T-cell (primary cell): Measurements from ENCODE around the gene G6PC3. TPM values are rescaled to one million over a fixed set of nuclear protein-coding genes. Genes with fewer than 3 reads are reported as not detected.

Experiments
- ATAC-seq, 4 experiments: fragments of 200-7000 bp in 3 of 4; fragments of 150-1000 bp in 1 of 4; cut with Tn5 transposase; replicated peaks in 1 of 4; 1 replicate in 3 of 4; 2 replicates in 1 of 4; pipeline ENCODE4 v1.10.0; 2021; ENCODE audit warnings: moderate library complexity in 3 of 4, mild to moderate bottlenecking in 2 of 4, moderate number of reproducible peaks in 1 of 4
- CTCF ChIA-PET, 2 donors: fragments of 300-600 bp; sonication (Branson Sonifier 250); formaldehyde crosslinking; loops; one replicate each; lab custom pipeline; 2022; ENCODE audit warnings: antibody characterized with exemption in 2 of 2; lab: Charles Lee
- POLR2A ChIA-PET, 2 donors: fragments of 300-600 bp; sonication (Branson Sonifier 250); formaldehyde crosslinking; loops; one replicate each; lab custom pipeline; 2022; ENCODE audit warnings: antibody characterized with exemption in 2 of 2; lab: Charles Lee
- DNase-seq, 35 experiments: peaks; one replicate each; pipeline versions ENCODE4 v3.0.0 to v3.0.0-alpha.2; 2013 to 2023
- H3K27ac ChIP-seq: one replicate; pipeline ENCODE4 v1.5.1; 2013; ENCODE audit warnings: low read length
- H3K27me3 ChIP-seq, 2 experiments: replicated peaks in 1 of 2; 1 replicate in 1 of 2; 2 replicates in 1 of 2; pipeline versions ENCODE4 v1.6.1 to v1.7.0; 2013; ENCODE audit warnings: low read length in 1 of 2, mixed read lengths in 1 of 2; ENCODE audit not compliant: control insufficient read depth in 2 of 2, insufficient read depth in 2 of 2; ENCODE audit errors: extremely low read depth in 1 of 2
- H3K36me3 ChIP-seq, 2 donors: 1 replicate in 1 of 2; 2 replicates in 1 of 2; pipeline versions ENCODE4 v1.6.1 to v1.7.0; 2013; ENCODE audit warnings: low read length in 1 of 2; ENCODE audit not compliant: control insufficient read depth in 2 of 2, insufficient read depth in 1 of 2; ENCODE audit errors: extremely low read depth in 1 of 2
- H3K4me1 ChIP-seq, 2 experiments: 1 replicate in 1 of 2; 2 replicates in 1 of 2; pipeline versions ENCODE4 v1.6.1 to v1.7.0; 2013; ENCODE audit warnings: low read length in 2 of 2, mixed read lengths in 1 of 2; ENCODE audit not compliant: insufficient read depth in 2 of 2, control insufficient read depth in 1 of 2; ENCODE audit errors: extremely low read depth in 1 of 2
- H3K4me3 ChIP-seq, 2 donors: 1 replicate in 1 of 2; 2 replicates in 1 of 2; pipeline versions ENCODE4 v1.5.1 to v1.7.0; 2013; ENCODE audit warnings: mild to moderate bottlenecking in 2 of 2, low read length in 1 of 2, moderate library complexity in 1 of 2; ENCODE audit not compliant: control insufficient read depth in 1 of 2; ENCODE audit errors: extremely low read depth in 1 of 2
- H3K9me3 ChIP-seq: 2 replicates; pipeline ENCODE4 v1.7.0; 2013
- H3K27ac Mint-ChIP-seq, 2 donors: one replicate each; pipeline ENCODE4 v1.8.0; 2020 to 2021; ENCODE audit warnings: mild to moderate bottlenecking in 2 of 2, mixed read lengths in 2 of 2
- H3K27me3 Mint-ChIP-seq, 2 donors: one replicate each; pipeline ENCODE4 v1.8.0; 2021 to 2022; ENCODE audit warnings: mixed read lengths in 2 of 2
- H3K36me3 Mint-ChIP-seq: one replicate; pipeline ENCODE4 v1.8.0; 2021; ENCODE audit warnings: mixed read lengths
- H3K4me1 Mint-ChIP-seq, 3 donors: one replicate each; pipeline ENCODE4 v1.8.0; 2020 to 2022; ENCODE audit warnings: mixed read lengths in 3 of 3, mild to moderate bottlenecking in 1 of 3
- H3K4me3 Mint-ChIP-seq, 3 donors: one replicate each; pipeline ENCODE4 v1.8.0; 2020 to 2022; ENCODE audit warnings: mild to moderate bottlenecking in 3 of 3, mixed read lengths in 3 of 3, moderate library complexity in 3 of 3
- H3K9me3 Mint-ChIP-seq, 3 donors: one replicate each; pipeline ENCODE4 v1.8.0; 2020 to 2022; ENCODE audit warnings: mixed read lengths in 3 of 3
- WGBS: methylation state at CpG from one replicate; pipeline ENCODE4 v1.1.5; 2013; ENCODE audit warnings: missing lambda C conversion rate; ENCODE audit not compliant: insufficient coverage; 5-methylcytosine and 5-hydroxymethylcytosine counted together
- total RNA-seq, 35 experiments: library from RNA in 6 of 35; stranded (reverse) in 6 of 35; fragments of 120-200 nt in 1 of 35; gene quantifications; one replicate each; pipeline versions ENCODE4 v1.2.1 to v1.2.4 and lab custom pipeline; 2013 to 2026

G6PC3 gene
- total RNA-seq, 5 donors from 2014 or later (not counting 1 experiment from before 2014, with no cell fraction given): 9.4 to 19.0 (median 16.2) TPM

GRCh38 chr17:44074231-44074910 is 3.8 kb downstream of the G6PC3 start:
- POLR2A ChIA-PET: no interaction called here

GRCh38 chr17:44074911-44075285 is 4.4 kb downstream of the G6PC3 start:
- no peaks in the 10 kb centered on the region for H3K9me3 Mint-ChIP-seq
- H3K4me1 Mint-ChIP-seq: peaks cover 21 to 29% (median 25%) of the 10 kb centered on the region in 3 donors
- H3K4me3 ChIP-seq: no peak overlapping the region
- H3K36me3 Mint-ChIP-seq: peaks cover 9% of the 10 kb centered on the region
- no peak for DNase-seq
- H3K36me3 ChIP-seq: peaks cover 19 to 28% of the 10 kb centered on the region in 2 donors
- no peaks in the 10 kb centered on the region for H3K9me3 ChIP-seq
- no peaks in the 10 kb centered on the region for H3K27me3 ChIP-seq
- no peak overlapping the region for H3K27ac Mint-ChIP-seq
- POLR2A ChIA-PET: no interaction called here
- H3K27me3 Mint-ChIP-seq: no peaks in the 10 kb centered on the region
- CTCF ChIA-PET: no interaction called here
- peaks cover 2 to 19% of the 10 kb centered on the region in 2 experiments for H3K4me1 ChIP-seq
- WGBS: 100% methylated on average over 3 of the region's 9 CpGs
- no peak overlapping the region for H3K27ac ChIP-seq
- no peak for ATAC-seq
- no peak overlapping the region for H3K4me3 Mint-ChIP-seq

More at GRCh38 chr17:44074231-44074910, 3.8 kb downstream of the G6PC3 start:
- Mint-ChIP-seq H3K27ac (peak overlapping the region in 1 of 2 donors; percentile 28), H3K36me3 (peaks cover 9% of the 10 kb centered on the region), H3K9me3 (no peaks in the 10 kb centered on the region), H3K27me3 (no peaks in the 10 kb centered on the region), H3K4me3 (peak overlapping the region in 1 of 3 donors; percentile 53), H3K4me1 (peaks cover 21 to 32% (median 27%) of the 10 kb centered on the region in 3 donors)
- Histone ChIP-seq H3K27me3 (no peaks in the 10 kb centered on the region), H3K4me1 (peaks cover 2 to 20% of the 10 kb centered on the region in 2 experiments), H3K27ac (no peak overlapping the region), H3K36me3 (peaks cover 19 to 26% of the 10 kb centered on the region in 2 donors), H3K9me3 (no peaks in the 10 kb centered on the region), H3K4me3 (no peak overlapping the region)
- 97% methylated on average over 6 of the region's 9 CpGs for WGBS
- CTCF ChIA-PET: no interaction called here
- DNase-seq: no peak
- ATAC-seq: no peak

GRCh38 chr17:44075598-44076293 is 5.2 kb downstream of the G6PC3 start:
- 88% methylated on average over 10 of the region's 10 CpGs for WGBS
- Histone ChIP-seq H3K27me3 (no peaks in the 10 kb centered on the region), H3K4me3 (no peak overlapping the region), H3K27ac (no peak overlapping the region), H3K9me3 (no peaks in the 10 kb centered on the region), H3K4me1 (peaks cover 0 to 12% of the 10 kb centered on the region in 2 experiments), H3K36me3 (peaks cover 24 to 32% of the 10 kb centered on the region in 2 donors)
- ATAC-seq (no peak), DNase-seq (no peak)
- H3K4me3 Mint-ChIP-seq: no peak overlapping the region
- peaks cover 16 to 22% (median 18%) of the 10 kb centered on the region in 3 donors for H3K4me1 Mint-ChIP-seq
- no peak overlapping the region for H3K27ac Mint-ChIP-seq
- H3K27me3 Mint-ChIP-seq: no peaks in the 10 kb centered on the region
- H3K36me3 Mint-ChIP-seq: peaks cover 14% of the 10 kb centered on the region
- ChIA-PET POLR2A (no interaction called here), CTCF (no interaction called here)
- no peaks in the 10 kb centered on the region for H3K9me3 Mint-ChIP-seq

GRCh38 chr17:44076716-44077594 is 6.4 kb downstream of the G6PC3 start:
- Mint-ChIP-seq H3K27ac (no peak overlapping the region), H3K9me3 (no peaks in the 10 kb centered on the region), H3K27me3 (no peaks in the 10 kb centered on the region), H3K4me3 (no peak overlapping the region), H3K4me1 (peaks cover 3 to 10% (median 7%) of the 10 kb centered on the region in 3 donors), H3K36me3 (peaks cover 14% of the 10 kb centered on the region)
- 90% methylated on average over 2 of the region's 6 CpGs for WGBS
- Histone ChIP-seq H3K9me3 (no peaks in the 10 kb centered on the region), H3K36me3 (peaks cover 28 to 39% of the 10 kb centered on the region in 2 donors), H3K4me1 (peaks cover 0 to under 1% of the 10 kb centered on the region in 2 experiments), H3K27me3 (no peaks in the 10 kb centered on the region), H3K27ac (no peak overlapping the region), H3K4me3 (no peak overlapping the region)
- POLR2A ChIA-PET: no interaction called here
- ATAC-seq (peak in 1 of 4 experiments; percentile 18), DNase-seq (no peak)
- CTCF ChIA-PET: no interaction called here

GRCh38 chr17:44077595-44077909 is 7.0 kb downstream of the G6PC3 start:
- H3K27me3 ChIP-seq: no peaks in the 10 kb centered on the region
- peak overlapping the region in 1 of 2 donors; percentile 34 for H3K27ac Mint-ChIP-seq
- DNase-seq: no peak
- ChIA-PET POLR2A (no interaction called here), CTCF (no interaction called here)
- no peak for ATAC-seq
- H3K4me3 ChIP-seq: no peak overlapping the region
- no peaks in the 10 kb centered on the region for H3K27me3 Mint-ChIP-seq
- peaks cover 28 to 45% of the 10 kb centered on the region in 2 donors for H3K36me3 ChIP-seq
- H3K4me1 Mint-ChIP-seq: peaks cover 2 to 6% (median 5%) of the 10 kb centered on the region in 3 donors
- no peaks in the 10 kb centered on the region for H3K9me3 ChIP-seq
- no peaks in the 10 kb centered on the region for H3K9me3 Mint-ChIP-seq
- H3K4me3 Mint-ChIP-seq: no peak overlapping the region
- no CpG with 5 or more reads among the region's 4 CpGs for WGBS
- no peaks in the 10 kb centered on the region for H3K4me1 ChIP-seq
- peaks cover 20% of the 10 kb centered on the region for H3K36me3 Mint-ChIP-seq
- no peak overlapping the region for H3K27ac ChIP-seq

GRCh38 chr17:44078412-44078811 is 7.9 kb downstream of the G6PC3 start:
- ATAC-seq (no peak), DNase-seq (no peak)
- Histone ChIP-seq H3K36me3 (peaks cover 28 to 52% of the 10 kb centered on the region in 2 donors), H3K9me3 (no peaks in the 10 kb centered on the region), H3K4me3 (no peak overlapping the region), H3K27ac (no peak overlapping the region), H3K27me3 (no peaks in the 10 kb centered on the region), H3K4me1 (no peaks in the 10 kb centered on the region)
- Mint-ChIP-seq H3K4me3 (no peak overlapping the region), H3K36me3 (peaks cover 25% of the 10 kb centered on the region), H3K4me1 (peaks cover 0 to 2% (median 0%) of the 10 kb centered on the region in 3 donors), H3K9me3 (no peaks in the 10 kb centered on the region), H3K27me3 (no peaks in the 10 kb centered on the region), H3K27ac (no peak overlapping the region)
- over 99% methylated on average over 17 of the region's 19 CpGs for WGBS
- ChIA-PET POLR2A (interaction anchor here in 1 of 2 donors (0.6 kb wide), 1 partner anchor 16 kb away, joined by 4 read pairs; no protein-coding TSS in a partner anchor), CTCF (no interaction called here)
